Ureter (tissue), 1 donor: ENCODE results near the gene CEP68. TPM values are rescaled to one million over a fixed set of nuclear protein-coding genes. Genes with fewer than 3 reads are reported as not detected.
A peak's percentile ranks its signal among the peaks of the same experiment; 100 is the strongest.
"Not testable (repeated sequence)": the region's sequence is repeated elsewhere in the genome, so short reads cannot be mapped to it uniquely, and the experiment has no call there.

Experiments used
- DNase-seq: peaks from one replicate; pipeline ENCODE4 v3.0.0-alpha.2; 2020; ENCODE audit warnings: low spot score
- total RNA-seq: library from RNA; stranded (reverse); gene quantifications from one replicate; pipeline ENCODE4 v1.2.4, GENCODE V29; 2023
- donor health status: DM: yes; HTN: yes; CAD: no.

Gene CEP68
- total RNA-seq, 1 donor from 2014 or later = 27.8 TPM

- DNase-seq = no peak
Measured at GRCh38 chr2:65031341-65032018, 24.7 kb upstream of the CEP68 start.

DNA sequence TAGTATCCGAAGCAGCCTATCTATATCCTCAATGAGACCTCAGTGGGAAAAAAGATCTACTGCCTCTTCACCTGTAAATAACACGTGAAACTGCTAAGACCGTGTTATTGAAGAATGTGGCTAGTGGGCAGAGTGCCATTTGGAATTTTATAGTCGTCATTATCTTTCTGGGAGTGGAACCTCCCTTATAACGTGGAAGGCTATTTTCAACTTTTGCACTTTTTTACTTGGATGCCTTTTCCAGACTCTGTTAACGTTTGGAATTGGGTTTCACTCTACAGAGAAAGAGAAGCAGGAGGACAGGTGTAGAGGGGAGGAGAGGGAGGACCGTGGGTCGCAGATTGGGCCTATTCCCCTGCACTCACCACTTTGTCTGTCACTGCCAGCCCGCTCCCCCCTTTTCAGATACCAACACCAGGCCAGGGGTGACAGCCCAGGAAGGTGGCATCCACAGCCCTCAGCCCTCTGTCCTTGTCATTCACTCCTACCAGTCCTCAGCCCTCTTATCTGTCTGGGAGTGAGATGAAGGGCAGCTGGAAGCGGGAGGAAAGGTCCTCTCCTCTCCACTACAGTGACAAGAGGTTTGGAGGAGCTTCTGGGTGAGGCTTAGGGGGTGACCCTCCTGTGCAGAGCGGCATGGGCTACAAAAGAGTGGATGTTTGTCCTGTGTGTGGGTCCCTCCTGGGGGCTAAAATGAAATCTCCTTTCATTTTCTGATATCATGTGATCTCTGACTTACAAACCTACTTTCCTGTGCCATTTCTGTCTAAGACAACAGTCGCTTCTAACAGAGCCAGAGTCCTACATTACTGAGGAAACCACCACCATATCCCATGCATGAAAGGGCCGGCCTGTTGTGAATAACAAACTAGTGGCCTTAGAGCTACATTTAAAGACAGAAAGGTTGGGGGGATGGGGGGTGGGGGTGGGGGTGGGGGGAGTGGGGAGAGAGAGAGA, 23.9 kb upstream of the CEP68 start:
- DNase-seq = no peak

- no peak for DNase-seq
Measured at GRCh38 chr2:65033178-65033577, 23.0 kb upstream of the CEP68 start.

- DNase-seq = not testable (repeated sequence)
Measured at GRCh38 chr2:65033667-65034066, 22.5 kb upstream of the CEP68 start.

DNA sequence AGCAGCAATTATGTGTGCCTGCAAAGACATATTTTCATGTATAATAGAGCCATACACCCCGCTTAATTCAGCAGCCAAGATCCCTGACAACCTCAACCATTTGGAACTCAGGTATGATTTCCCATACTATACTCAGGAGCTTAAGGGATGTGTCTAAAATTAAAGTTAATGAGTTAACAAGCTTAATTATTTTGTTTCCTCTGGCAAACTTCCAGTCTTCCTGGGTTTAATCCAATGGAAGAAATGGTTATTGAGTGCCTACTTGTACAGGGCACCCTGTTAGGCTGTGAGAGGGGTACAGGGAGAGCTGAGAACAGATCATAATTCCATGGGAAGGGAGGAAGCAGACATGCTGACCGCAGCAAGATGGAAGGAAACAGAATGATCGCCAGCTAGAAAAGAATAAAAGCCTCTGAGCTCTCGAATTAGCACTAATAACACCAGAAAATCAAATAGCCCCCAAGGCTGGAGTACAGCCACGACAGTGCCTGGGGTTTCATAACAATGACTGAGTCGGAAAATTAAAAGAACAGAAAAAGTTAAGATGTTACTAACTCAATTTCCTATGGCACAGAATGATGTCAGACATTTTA, 20.8 kb upstream of the CEP68 start:
- no peak for DNase-seq

- DNase-seq = no peak
Measured at GRCh38 chr2:65037178-65037577, 19.0 kb upstream of the CEP68 start.

DNA sequence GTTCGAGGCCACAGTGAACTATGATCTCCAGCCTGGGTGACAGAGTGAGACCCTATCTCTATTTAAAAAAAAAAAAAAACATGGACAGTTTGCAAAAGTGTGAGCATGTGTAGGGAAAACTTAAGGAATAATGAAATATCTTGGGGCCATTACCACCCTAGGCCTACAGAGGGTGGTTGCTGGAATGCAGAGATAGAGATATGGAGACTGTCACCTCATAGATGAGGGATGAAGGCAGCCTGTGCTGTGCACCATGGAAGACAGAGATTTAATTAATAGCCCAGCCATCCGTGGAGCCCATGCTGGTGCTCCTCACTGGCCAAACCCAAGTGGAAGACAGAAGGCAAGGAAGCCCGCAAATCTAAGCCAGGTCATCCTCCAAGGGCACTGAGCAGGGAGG, 16.6 kb upstream of the CEP68 start:
- no peak for DNase-seq

GRCh38 chr2:65040400-65041261, 15.6 kb upstream of the CEP68 start:
- DNase-seq = peak; percentile 91

GRCh38 chr2:65043001-65043400, 13.2 kb upstream of the CEP68 start:
- DNase-seq = no peak

DNA sequence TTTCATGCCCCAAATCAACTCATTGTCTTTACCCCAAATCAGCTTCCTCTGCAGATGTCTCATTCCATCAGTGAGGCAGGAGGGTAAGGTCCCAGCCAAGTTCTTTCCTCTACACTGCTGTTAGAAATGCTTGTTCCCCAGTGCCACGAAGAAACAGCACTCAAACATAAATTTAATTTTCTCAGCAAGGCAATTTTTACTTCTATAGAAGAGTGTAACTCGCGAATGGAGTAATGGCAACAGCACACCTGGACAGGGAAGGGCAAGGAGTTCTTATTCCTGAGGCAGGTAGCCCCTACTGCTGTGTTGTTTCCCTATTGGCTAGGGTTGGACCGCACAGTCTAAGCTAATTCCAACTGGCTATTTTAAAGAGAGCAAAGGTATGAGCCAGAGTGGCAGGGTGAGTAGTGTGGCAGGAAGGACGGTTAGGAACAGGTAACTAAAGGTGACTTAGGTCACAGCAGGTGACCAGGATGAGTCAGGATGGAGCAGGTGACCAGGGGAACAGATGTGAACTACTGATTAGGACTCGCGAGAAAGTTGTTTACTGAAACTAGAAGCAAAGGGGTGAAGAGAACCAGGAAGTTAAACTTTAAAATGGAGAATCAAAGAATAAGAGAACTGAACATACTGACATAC, 12.0 kb upstream of the CEP68 start:
- no peak for DNase-seq

GRCh38 chr2:65045651-65046050, 10.6 kb upstream of the CEP68 start:
- no peak for DNase-seq

DNA sequence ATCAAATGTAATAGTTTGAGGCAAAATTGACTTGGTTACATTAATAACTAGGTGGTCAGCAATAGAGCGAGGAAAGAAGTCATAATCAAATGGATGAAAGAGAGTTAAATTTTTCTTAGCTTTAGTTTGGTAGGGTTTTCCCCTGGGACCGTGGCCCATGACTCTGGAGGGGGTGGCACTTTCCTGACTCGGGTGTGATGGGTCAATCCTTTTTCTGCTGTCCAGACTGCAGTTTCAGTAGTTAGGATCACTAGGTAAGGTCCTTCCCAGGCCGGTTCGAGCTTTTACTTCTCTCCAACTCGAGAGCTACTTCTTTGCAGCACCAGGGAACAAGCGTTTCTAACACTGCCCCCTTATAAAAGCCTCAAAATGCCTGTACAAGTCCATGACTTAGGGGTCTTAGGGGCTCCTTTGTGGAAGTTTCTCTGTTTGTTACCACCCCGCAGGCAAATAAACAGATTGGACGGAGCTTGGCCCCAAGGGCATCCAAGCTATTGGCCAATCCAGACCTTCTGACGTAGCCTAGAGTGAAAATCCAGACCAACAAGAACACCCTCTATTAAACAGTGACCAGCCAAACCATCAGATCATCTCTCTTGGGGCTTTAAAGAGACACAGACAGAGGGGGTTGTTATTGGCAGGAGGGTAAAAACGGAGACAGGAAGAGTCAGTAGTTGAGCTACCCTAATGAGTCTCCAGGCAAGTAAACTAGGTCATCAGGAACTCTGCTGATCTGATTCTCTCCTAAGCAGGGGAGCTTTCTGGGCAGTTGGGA, 9.4 kb upstream of the CEP68 start:
- DNase-seq = no peak

DNA sequence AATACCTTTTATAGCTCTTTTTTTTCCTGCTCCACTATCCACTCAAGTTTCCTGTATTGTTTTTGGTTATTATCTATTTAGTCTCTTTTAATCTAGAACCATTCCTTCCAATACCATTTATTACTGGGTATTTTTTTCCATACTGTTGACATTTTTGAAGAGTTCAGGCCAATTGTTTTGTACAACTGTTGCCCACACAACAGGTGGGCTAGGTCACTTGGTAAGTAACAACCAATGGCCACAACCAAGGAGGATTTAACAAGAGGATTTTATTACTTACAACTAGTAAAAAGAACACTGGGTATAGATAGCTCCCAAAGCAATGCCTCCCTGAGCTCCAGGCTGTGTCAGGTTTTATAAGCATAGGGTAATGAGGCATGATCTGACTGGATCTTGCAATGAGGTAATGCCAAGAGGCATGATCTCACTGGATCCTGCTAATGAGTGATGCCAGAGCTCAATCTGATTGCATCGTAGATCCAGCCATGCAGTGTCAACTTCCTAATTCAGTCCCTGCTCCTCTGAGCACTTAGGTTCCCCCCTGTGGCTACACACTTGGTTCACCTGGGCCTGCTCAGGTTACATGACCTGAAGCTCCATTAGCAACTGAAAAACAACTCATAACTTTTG, 7.1 kb upstream of the CEP68 start:
- DNase-seq = no peak

GRCh38 chr2:65050931-65051330, 5.3 kb upstream of the CEP68 start:
- no peak for DNase-seq

DNA sequence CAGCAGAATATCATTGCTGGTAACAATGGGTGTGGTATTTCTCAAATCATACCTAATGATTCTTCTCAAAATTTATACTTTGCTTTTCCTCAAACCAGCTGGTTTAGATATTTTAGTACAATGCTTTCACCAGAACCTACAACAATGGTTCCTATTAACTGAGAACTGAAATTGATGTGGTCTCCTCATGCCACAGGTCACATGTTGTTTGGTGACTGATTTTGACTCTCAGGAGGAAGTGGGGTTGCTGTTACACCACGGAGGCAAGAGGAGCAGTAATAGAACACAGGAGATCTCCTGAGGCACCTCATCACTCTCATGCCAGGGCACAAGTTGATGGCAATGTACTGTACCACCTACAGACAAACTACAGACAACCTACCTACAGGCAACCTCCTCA, 3.0 kb upstream of the CEP68 start:
- no peak for DNase-seq

DNA sequence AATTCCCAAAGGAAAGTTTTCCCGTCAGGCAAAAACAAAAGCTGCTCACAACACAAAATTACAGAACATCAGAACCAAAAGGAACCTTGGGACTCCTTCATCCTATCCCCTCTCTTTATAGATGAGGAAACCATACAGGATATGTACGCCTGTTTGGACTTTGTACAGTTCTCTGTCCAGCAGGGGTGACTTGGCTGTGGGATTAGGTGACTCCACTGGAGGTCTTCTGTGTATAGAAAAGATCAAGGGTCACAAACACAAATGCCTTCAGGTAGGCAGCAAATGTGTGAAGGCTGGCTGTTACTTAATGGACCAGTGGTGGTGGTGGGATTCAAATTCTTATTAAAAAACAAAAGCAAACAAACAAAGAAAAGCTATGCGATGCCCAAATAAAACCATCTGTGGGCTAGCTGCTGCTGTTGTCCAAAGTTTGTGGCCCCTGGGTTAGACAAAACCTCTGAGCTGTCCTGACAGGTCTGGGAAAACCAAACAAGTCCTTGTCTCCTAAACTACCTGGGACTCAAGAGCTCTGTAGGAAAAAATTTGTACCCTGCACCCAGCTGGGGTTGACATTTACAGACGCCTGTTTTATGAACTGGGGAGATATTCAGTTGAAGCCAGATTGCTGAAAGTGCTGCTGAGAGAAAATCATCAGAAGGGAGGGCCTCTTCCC, 1.3 kb upstream of the CEP68 start:
- DNase-seq = no peak

- no peak for DNase-seq
Measured at GRCh38 chr2:65055422-65056214, 598 bp upstream of the CEP68 start.

DNA sequence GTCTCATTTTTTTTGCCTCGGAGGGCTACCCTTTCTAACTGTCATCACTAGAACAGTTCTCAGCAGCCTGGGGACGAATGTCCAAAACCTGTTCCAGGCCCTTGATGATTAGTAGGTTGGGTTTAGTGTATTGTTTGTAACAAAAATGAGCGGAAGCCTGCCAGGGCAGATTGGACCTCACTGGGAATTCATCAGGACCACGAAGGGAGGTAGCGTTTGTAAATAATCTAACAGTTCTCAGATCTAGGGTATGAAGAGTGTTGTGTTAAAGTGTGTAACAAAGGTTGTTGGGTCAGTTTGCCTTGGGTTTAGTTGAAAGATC, 799 bp downstream of the CEP68 start:
- no peak for DNase-seq
